Suppressor macrophage (primary cell): ENCODE data around the gene STARD10.

Experiments
- DNase-seq, 4 experiments: peaks; one replicate each; pipeline ENCODE4 v3.0.0-alpha.2; 2020 to 2022

Gene STARD10

DNA sequence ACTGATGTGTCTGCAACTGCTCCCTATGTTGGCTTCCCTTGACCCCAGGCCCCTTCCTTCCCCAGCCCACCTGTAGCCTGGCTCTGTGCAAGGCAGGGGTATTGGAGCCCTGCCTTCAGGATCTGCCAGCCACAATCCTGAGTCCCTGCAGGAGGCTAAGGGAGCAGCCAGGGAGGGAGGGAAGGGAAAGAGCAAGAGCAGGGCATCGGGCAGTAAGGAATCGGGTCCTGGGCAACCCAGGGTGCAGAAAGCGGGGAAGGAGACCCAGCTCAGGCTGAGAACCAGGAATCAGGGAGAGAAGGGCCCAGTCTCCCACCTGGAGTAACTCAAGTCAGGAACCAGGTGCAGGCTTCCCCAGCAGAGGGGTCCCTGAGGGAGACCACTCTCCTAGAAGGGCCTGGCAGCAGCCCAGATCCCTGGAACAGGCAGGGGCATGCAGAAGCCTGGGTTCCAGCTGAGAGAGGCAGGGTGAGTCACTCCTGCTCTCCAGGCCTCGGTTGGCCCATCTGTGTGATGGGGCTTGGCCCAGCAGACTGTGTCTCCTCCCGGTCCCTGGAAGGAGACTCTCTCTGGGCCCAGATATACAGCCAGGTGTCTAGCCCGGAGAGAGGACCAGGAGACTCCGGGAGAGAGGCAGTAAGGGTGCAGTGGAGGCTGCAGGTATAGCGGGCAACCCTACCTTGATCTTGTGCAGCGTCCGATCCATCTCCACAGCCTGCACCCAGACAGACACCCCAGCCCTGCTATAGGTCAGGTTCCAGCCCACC lies 13.4 kb downstream of the STARD10 start:
- DNase-seq = no peak

GRCh38 chr11:72779495-72780128 lies 14.2 kb downstream of the STARD10 start:
- no peak for DNase-seq

DNA sequence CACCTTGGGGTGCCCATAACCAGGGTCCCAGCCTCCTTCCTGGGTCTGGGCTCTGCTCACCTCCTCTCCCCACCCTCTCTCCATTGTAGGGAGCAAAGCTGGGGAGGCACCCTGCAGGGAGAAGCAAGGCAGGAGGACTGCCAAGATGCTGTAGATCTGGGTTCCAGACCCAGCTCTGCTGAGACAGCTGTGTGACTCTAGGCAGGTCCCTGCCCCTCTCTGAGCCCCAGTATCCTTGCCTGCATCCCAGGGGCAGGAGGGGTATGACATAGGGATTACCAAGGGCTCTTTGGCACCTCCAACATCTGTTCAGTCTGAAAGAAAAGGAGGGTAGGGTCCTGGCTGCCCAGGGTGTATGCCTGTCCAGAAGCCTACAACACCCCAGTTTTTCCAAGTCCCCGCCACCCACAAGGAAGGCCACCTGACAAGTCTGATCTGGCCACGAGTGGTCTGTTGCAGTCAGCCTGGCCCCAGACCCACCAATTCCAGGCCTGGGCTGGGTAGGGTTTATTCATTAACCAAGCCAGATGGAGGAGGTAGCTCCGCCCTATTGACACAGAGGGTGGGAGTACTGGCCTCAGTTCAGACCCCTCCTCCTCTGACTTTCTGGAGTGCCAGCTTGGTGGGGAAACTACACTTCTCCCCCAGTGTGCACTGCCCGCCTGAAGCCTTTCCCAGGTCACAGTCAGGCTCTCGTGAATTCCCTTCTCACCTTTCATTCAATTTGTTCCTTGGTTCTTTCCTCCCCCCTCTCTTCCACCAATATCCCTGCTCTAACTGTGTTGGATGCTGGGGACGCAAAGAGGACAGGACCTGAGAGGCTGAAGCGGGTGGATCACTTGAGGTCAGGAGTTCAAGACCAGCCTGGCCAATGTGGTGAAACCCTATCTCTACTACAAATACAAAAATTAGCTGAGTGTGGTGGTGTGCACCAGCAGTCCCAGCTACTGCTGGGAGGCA lies 15.0 kb downstream of the STARD10 start:
- DNase-seq = no peak

DNA sequence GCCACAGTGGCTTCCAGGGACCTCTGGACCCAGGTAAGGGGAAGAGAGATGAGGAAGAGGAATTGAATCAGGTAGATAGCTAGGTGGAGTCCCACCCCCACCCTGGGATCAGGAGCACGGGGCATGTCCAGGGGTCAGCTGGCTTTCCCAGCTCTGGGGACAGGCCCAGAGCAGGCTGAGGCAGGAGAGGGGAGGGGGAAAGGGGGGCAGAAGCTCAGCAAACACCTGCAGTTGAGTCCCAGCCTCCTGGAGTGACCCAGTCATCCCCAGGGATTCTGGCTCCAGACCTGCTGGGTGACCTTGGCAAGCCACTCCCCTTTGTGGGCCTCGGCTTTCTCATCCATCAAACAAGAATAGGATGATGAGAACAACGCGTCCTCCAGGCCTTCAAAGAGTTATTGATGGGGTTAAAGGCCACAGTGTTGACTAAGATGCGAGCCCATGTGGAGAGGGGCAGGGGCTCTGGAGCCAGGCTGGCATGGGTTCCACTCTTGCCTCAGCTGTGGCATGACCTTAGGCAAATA lies 16.0 kb downstream of the STARD10 start:
- no peak for DNase-seq

GRCh38 chr11:72776844-72777754 lies 16.7 kb downstream of the STARD10 start:
- no peak for DNase-seq

- DNase-seq = no peak
Measured at GRCh38 chr11:72776117-72776843, 17.6 kb downstream of the STARD10 start.

DNA sequence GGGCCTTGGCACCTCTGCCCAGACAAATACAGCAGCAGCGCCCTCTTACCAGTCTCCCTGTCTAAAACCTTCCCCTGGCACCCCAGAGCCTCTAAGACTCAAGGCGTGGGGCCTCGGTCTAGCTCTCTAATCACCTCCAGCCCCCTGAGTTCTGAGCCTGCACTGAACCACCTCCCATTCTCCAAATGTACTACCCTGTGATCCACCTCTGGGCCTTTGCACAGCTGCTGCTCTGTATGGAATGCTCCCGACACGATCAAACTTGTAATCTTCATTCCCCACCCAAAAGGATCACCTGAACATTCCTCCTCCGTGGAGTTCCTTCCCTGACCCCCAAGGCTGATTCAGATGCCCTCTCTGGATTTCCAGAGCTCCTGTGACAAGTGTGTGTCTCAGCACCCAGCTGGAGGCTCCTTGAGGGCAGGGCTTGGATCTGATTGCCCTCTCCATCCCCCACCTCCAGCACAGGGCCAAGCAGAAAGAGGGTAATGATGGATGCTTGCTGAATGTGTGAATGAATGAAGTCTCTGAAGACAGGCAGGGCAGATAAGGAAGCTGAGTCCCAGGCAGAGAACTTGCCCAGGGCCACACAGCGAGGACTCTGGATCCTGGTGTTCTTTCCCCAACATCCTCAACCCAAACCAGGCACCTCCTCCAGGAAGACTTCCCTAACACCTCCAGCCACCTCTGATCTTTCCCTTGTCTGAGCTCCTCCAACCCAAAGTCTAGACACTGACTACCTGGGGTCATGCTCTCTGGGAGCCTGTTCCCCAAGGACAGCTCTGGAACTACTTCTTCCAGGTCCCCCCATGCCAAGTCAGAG lies 18.3 kb downstream of the STARD10 start:
- no peak for DNase-seq

GRCh38 chr11:72774499-72774898 lies 19.3 kb downstream of the STARD10 start:
- no peak for DNase-seq

- DNase-seq = no peak
Measured at GRCh38 chr11:72773696-72774095, 20.2 kb downstream of the STARD10 start.

DNA sequence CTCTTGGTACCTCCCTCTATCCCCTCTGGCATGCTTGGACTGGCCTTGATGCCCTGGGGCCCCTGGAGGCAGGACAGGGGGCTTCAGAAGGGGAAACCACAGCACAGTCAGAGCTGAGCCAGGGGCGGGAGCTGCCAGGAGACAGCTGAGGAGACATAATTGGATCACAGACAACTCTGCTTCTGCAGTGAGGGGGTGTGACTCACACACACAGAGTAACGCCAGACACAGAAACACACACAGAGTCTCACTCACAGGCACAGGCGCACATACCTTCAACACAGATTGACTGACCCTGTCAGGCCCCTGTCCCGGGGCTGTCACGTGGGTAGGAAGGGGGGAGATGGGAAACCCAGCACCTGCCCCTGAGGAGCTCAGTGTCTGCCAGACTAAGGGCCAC lies 20.6 kb downstream of the STARD10 start:
- peak in 2 of 4 experiments; percentile 34 to 40 for DNase-seq

DNA sequence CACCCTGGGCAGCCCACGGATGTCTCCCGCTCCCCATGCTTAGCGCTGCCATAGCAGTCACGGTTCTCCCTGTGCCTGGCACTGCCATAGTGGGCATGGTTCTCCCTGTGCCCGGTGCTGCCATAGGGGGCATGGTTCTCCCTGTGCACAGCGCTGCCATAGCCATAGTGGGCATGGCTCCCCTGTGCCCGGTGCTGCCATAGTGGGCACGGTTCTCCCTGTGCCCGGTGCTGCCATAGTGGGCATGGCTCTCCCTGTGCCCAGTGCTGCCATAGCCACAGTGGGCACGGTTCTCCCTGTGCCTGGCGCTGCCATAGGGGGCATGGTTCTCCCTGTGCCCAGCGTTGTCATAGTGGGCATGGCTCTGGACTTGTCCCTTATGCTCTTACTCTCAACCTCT lies 21.8 kb downstream of the STARD10 start:
- no peak for DNase-seq

- DNase-seq = peak in 1 of 4 experiments; percentile 30
Measured at GRCh38 chr11:72771507-72771906, 22.3 kb downstream of the STARD10 start.

GRCh38 chr11:72770799-72771198 lies 23.0 kb downstream of the STARD10 start:
- no peak for DNase-seq

GRCh38 chr11:72769680-72770079 lies 24.2 kb downstream of the STARD10 start:
- no peak for DNase-seq

DNA sequence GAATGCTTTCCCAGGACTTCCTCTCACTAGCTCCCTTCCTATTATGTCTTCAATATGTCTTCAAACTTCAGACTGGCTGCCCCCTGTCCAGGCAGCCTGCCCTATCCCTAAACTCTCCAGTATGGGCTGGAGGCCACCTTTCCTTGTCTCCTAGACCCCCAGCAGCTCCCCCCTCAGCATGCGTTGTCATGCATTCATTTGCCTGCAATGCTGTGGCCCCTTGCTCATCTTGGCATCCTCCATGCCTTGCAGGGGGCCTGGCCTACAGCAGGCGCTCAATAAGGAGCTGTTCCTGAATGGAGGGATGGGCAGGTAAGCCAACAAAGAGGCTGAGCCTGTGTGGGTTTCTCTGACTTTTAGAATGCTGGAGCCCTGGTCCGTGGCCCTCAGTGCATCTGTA lies 25.3 kb downstream of the STARD10 start:
- peak in 2 of 4 experiments; percentile 36 to 37 for DNase-seq

- DNase-seq = no peak
Measured at GRCh38 chr11:72767203-72768062, 26.4 kb downstream of the STARD10 start.

DNA sequence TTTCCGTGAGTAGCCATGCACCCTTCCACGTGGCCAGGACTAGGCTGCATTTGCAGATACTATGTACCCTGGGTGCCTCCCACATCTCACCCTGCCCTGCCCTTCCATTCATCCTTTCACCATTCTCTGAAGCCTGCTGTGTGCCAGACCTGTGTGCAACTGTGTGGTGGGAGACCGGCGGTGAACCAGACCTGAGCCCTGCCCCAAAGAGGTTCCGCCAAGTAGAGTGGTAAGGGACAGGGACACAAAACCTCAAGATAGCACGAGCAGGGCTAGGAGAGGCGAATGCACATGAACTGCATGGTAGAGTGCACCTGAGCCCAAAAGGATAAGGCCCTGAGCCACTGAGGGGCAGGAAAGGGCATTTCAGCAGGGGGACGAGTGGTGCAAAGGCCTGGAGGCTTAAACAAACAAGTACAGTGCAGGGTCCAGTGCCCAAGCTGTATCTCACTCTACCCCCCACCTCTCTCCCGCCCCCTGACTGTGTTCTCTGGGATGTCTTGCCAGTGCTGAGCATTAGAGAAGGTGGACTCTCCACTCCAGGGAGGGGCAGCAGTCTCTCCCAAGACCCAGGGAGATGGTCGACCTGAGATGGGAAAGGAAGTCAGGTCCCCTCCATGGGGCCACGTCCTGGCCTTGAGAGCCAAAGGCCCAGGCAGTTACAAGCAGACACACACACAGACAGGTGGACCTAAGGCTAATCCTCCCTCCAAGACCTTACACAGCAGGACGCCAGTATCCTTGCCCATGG lies 27.5 kb downstream of the STARD10 start:
- DNase-seq = no peak

DNA sequence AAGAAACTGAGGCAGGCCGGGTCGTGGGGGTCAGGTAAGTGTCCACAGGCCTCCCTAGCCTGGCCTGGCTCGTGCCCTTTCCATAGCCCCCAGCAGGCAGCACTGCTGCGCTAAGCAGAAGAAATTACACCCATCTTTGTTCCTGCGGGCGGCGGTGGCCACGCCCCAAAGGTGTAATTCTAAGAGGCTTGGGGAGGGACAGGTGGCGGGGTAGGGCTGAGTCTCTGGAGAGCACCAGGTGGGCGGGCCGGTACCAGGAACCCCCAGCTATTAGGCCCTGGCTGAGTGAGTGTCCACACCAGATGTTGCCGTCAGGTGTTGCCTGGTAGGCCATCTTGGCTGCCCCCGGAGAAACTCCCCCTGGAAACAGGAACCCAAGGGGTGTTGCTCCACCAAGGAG lies 29.3 kb downstream of the STARD10 start:
- no peak for DNase-seq
